ENCODE measurements around the gene EPHB2. TPM values are rescaled to one million over a fixed set of nuclear protein-coding genes. Genes with fewer than 3 reads are reported as not detected.

The EPHB2 gene
- polyA plus RNA-seq, 2 of the 4 experiments (the other 2 are of a cell fraction): 13.0 to 35.3 TPM

DNA sequence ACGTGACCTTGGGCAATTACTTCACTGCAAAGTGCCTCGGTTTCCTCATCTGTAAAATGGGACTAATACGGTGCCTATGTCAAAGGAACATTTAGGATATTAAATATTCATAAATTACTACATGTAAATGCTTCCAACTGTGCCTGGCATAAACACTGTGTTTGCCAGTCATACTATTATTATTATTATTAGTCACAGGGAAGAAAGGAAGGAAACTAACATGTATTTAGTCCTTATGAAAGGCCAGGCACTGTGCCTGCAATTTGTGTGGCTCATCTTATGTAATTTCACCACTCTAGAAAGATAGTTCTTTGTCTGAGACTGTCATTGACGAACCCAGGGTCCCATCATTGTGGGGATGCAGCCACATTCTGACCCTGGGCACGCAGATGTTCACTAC, 45.0 kb downstream of the EPHB2 start:
- H3K4me3 ChIP-seq: no peak overlapping the region
- CTCF ChIA-PET: no interaction called here
- WGBS (ENCODE audit: missing lambda C conversion rate): 68% methylated on average over 5 of the region's 5 CpGs
- H3K4me1 ChIP-seq: peaks cover 28% of the 10 kb centered on the region
- ATAC-seq: no peak
- TF ChIP-seq, protein P1, sequence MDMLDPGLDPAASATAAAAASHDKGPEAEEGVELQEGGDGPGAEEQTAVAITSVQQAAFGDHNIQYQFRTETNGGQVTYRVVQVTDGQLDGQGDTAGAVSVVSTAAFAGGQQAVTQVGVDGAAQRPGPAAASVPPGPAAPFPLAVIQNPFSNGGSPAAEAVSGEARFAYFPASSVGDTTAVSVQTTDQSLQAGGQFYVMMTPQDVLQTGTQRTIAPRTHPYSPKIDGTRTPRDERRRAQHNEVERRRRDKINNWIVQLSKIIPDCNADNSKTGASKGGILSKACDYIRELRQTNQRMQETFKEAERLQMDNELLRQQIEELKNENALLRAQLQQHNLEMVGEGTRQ (IDR thresholded peaks at IDR 0.05): no peak
- TF ChIP-seq HOXA7 (CRISPR knock-in tag; IDR thresholded peaks at IDR 0.05) (no peak), GATA3 (IDR thresholded peaks at IDR 0.05; ENCODE audit: borderline replicate concordance) (no peak), HEYL (CRISPR knock-in tag; IDR thresholded peaks at IDR 0.05) (no peak), CBX8 (IDR thresholded peaks at IDR 0.05) (no peak), ZC3H11A (IDR thresholded peaks at IDR 0.05) (no peak), TFCP2L1 (CRISPR knock-in tag; IDR thresholded peaks at IDR 0.05) (no peak), NR3C1 (IDR thresholded peaks at IDR 0.05) (no peak), SMC3 (IDR thresholded peaks at IDR 0.05) (no peak), BHLHE40 (IDR thresholded peaks at IDR 0.05; ENCODE audit: low read depth, low read length) (no peak), MYC (IDR thresholded peaks at IDR 0.05; ENCODE audit: borderline replicate concordance, low read length) (no peak), HOXB13 (CRISPR knock-in tag; IDR thresholded peaks at IDR 0.05; ENCODE audit: low read depth) (no peak)
- POLR2A ChIA-PET: no interaction called here
- peak overlapping the region in 1 of 2 experiments; percentile 43; a peak in 1 of 6 replicates for H3K27ac ChIP-seq
- no peak for FAIRE-seq
- no peak overlapping the region for H3K4me2 ChIP-seq
- no peak for DNase-seq (ENCODE audit: low read depth in 1 of 2, low spot score in 1 of 2)
- no peaks in the 10 kb centered on the region for H3K9me3 ChIP-seq

DNA sequence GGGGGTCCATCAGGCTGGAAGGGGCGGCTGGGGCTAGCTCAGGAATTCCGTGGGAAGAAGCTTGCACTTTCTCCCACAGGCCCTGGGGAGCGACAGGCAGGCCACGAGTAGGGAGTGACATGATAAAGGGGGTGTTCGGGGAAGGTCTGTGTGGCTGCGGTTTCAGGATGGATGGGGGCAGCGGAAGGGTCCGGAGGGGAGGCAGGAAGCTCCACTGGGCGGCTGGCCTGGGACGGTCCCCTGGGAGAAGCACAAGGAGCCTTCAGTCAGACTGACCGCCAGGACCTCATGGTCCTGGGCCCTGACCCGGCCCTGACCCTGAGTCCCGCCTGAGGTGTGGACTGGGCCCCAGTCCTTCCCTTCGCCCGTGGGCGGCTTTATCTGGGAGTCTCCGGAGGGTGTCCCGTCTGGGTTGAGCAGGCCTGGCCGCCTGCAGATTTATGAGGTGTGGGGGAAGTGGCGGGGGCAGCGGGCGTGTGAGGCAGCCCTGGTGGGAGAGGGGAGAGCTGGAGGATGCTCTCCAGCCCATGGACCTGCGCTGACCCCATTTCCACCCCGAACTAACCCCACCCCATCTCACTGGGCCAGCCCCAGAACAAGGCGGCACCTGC, 45.6 kb downstream of the EPHB2 start:
- Histone ChIP-seq H3K27ac (peak overlapping the region in 1 of 2 experiments; percentile 43; a peak in 1 of 6 replicates), H3K9me3 (no peaks in the 10 kb centered on the region), H3K4me3 (no peak overlapping the region), H3K4me1 (peaks cover 22% of the 10 kb centered on the region), H3K4me2 (no peak overlapping the region)
- FAIRE-seq (no peak), ATAC-seq (no peak; a peak in 1 of 6 replicates), DNase-seq (ENCODE audit: low read depth in 1 of 2, low spot score in 1 of 2) (no peak)
- TF ChIP-seq, protein P2, sequence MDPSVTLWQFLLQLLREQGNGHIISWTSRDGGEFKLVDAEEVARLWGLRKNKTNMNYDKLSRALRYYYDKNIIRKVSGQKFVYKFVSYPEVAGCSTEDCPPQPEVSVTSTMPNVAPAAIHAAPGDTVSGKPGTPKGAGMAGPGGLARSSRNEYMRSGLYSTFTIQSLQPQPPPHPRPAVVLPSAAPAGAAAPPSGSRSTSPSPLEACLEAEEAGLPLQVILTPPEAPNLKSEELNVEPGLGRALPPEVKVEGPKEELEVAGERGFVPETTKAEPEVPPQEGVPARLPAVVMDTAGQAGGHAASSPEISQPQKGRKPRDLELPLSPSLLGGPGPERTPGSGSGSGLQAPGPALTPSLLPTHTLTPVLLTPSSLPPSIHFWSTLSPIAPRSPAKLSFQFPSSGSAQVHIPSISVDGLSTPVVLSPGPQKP (IDR thresholded peaks at IDR 0.05; ENCODE audit: low read depth, low read length): no peak
- TF ChIP-seq PHF8 (IDR thresholded peaks at IDR 0.05; ENCODE audit: borderline replicate concordance, low read depth) (no peak), JUN (IDR thresholded peaks at IDR 0.05) (no peak), NR3C1 (IDR thresholded peaks at IDR 0.05) (no peak), NFE2L2 (conservative IDR thresholded peaks at IDR 0.05; ENCODE audit: low read length) (no peak), ZFP36 (IDR thresholded peaks at IDR 0.05; ENCODE audit: borderline replicate concordance, partially characterized antibody) (no peak), GATA3 (IDR thresholded peaks at IDR 0.05; ENCODE audit: borderline replicate concordance) (no peak), MYC (IDR thresholded peaks at IDR 0.05; ENCODE audit: borderline replicate concordance, low read length) (no peak), POLR2AphosphoS2 (conservative IDR thresholded peaks at IDR 0.05; ENCODE audit: low read length) (no peak), SMC3 (IDR thresholded peaks at IDR 0.05) (no peak), ZNF302 (CRISPR knock-in tag; IDR thresholded peaks at IDR 0.05) (no peak), FOSB (CRISPR knock-in tag; IDR thresholded peaks at IDR 0.05) (no peak), HOXA7 (CRISPR knock-in tag; IDR thresholded peaks at IDR 0.05) (no peak), CEBPB (IDR thresholded peaks at IDR 0.05) (no peak), HOXB5 (CRISPR knock-in tag; IDR thresholded peaks at IDR 0.05) (no peak), EP300 (IDR thresholded peaks at IDR 0.05) (no peak)
- TF ChIP-seq, protein P3, sequence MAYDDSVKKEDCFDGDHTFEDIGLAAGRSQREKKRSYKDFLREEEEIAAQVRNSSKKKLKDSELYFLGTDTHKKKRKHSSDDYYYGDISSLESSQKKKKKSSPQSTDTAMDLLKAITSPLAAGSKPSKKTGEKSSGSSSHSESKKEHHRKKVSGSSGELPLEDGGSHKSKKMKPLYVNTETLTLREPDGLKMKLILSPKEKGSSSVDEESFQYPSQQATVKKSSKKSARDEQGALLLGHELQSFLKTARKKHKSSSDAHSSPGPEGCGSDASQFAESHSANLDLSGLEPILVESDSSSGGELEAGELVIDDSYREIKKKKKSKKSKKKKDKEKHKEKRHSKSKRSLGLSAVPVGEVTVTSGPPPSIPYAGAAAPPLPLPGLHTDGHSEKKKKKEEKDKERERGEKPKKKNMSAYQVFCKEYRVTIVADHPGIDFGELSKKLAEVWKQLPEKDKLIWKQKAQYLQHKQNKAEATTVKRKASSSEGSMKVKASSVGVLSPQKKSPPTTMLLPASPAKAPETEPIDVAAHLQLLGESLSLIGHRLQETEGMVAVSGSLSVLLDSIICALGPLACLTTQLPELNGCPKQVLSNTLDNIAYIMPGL (CRISPR knock-in tag; IDR thresholded peaks at IDR 0.05; ENCODE audit: borderline replicate concordance): no peak
- TF ChIP-seq, protein P4, sequence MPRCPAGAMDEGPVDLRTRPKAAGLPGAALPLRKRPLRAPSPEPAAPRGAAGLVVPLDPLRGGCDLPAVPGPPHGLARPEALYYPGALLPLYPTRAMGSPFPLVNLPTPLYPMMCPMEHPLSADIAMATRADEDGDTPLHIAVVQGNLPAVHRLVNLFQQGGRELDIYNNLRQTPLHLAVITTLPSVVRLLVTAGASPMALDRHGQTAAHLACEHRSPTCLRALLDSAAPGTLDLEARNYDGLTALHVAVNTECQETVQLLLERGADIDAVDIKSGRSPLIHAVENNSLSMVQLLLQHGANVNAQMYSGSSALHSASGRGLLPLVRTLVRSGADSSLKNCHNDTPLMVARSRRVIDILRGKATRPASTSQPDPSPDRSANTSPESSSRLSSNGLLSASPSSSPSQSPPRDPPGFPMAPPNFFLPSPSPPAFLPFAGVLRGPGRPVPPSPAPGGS (IDR thresholded peaks at IDR 0.05): no peak
- TF ChIP-seq, protein P5, sequence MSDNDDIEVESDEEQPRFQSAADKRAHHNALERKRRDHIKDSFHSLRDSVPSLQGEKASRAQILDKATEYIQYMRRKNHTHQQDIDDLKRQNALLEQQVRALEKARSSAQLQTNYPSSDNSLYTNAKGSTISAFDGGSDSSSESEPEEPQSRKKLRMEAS (IDR thresholded peaks at IDR 0.05): no peak
- TF ChIP-seq, protein P1 (IDR thresholded peaks at IDR 0.05): no peak
- ChIA-PET POLR2A (no interaction called here), CTCF (interaction anchor here (0.7 kb wide), 1 partner anchor 52 kb away, joined by 3 read pairs; no protein-coding TSS in a partner anchor)
- WGBS (ENCODE audit: missing lambda C conversion rate): 90% methylated on average over 15 of the region's 25 CpGs
